K562 (cell line): ENCODE measurements around the gene EMC8. TPM values are rescaled to one million over a fixed set of nuclear protein-coding genes. Genes with fewer than 3 reads are reported as not detected.

ENCODE experiments used
- ATAC-seq: fragments of 200-7000 bp; cut with Tn5 transposase; 3 replicates; pipeline ENCODE4 v1.9.1; 2020; ENCODE audit warnings: moderate library complexity
- BruUV-seq: library from RNA; stranded (reverse); fragments of 400-500 nt; replicated peaks from 2 replicates; lab custom pipeline; 2021; lab: Mats Ljungman, UMichigan
- CTCF ChIA-PET: fragments of 300-600 bp; formaldehyde crosslinking; extraction: SDS; loops from one replicate; lab custom pipeline; 2021; ENCODE audit warnings: low intra/inter-chr PET ratio; lab: Yijun Ruan, JAX
- POLR2A ChIA-PET: fragments of 300-600, 350-650 bp; sonication (Branson Sonifier 250); formaldehyde crosslinking; extraction: SDS; loops from one replicate; lab custom pipeline; 2021; ENCODE audit warnings: antibody characterized with exemption, inconsistent platforms; lab: Yijun Ruan, JAX
- DNase-seq, 4 experiments: peaks; one replicate each; pipeline versions ENCODE4 v3.0.0 to v3.0.0-alpha.2; 2011 to 2018; ENCODE audit warnings: low spot score in 3 of 4, mixed read lengths in 3 of 4; ENCODE audit errors: extremely low read depth in 1 of 4
- FAIRE-seq: peaks from 2 replicates; lab custom pipeline; 2011; peaks lifted over from hg19 to GRCh38; lab: Jason Lieb, UNC
- H2AFZ ChIP-seq: 2 replicates; pipeline ENCODE4 v1.6.0; 2011; ENCODE audit warnings: low read depth, low read length, control low read depth, inconsistent platforms
- H3K27ac ChIP-seq: fragments of 200-600 bp; 3 replicates; pipeline ENCODE4 v1.8.0; 2011; ENCODE audit warnings: low read depth, mild to moderate bottlenecking, control low read depth, inconsistent platforms, low read length, moderate library complexity, mixed read lengths; ENCODE audit errors: extremely low read depth
- H3K27me3 ChIP-seq, 2 experiments: fragments of 300-600 bp in 1 of 2; 2 replicates in 1 of 2; 3 replicates in 1 of 2; pipeline versions ENCODE4 v1.6.0 to v1.8.0; 2011; ENCODE audit warnings: inconsistent platforms in 2 of 2, low read length in 2 of 2, mild to moderate bottlenecking in 1 of 2, mixed read lengths in 1 of 2, moderate library complexity in 1 of 2; ENCODE audit not compliant: control insufficient read depth in 2 of 2, insufficient read depth in 2 of 2
- H3K36me3 ChIP-seq: fragments of 300-600 bp; 3 replicates; pipeline ENCODE4 v1.8.0; 2011; ENCODE audit warnings: mild to moderate bottlenecking, low read length, inconsistent platforms; ENCODE audit not compliant: control insufficient read depth, insufficient read depth
- H3K4me1 ChIP-seq, 2 experiments: fragments of 200-600 bp in 1 of 2; replicated peaks in 1 of 2; 2 replicates in 1 of 2; 3 replicates in 1 of 2; pipeline versions ENCODE4 v1.5.1 to v1.8.0; 2011; ENCODE audit warnings: inconsistent platforms in 2 of 2, low read length in 2 of 2, mild to moderate bottlenecking in 1 of 2, mixed read lengths in 1 of 2, moderate library complexity in 1 of 2; ENCODE audit not compliant: control insufficient read depth in 2 of 2, insufficient read depth in 2 of 2
- H3K4me2 ChIP-seq: 2 replicates; pipeline ENCODE4 v1.6.1; 2011; ENCODE audit warnings: low read length, control low read depth, inconsistent platforms, mixed read lengths; ENCODE audit not compliant: insufficient read depth
- H3K4me3 ChIP-seq: fragments of 200-600 bp; sonication (generic), shearing (Covaris generic); 2 replicates; pipeline ENCODE4 v1.5.1; 2016; ENCODE audit warnings: control low read depth, inconsistent platforms
- H3K79me2 ChIP-seq: fragments of 200-600 bp; 3 replicates; pipeline ENCODE4 v1.8.0; 2011; ENCODE audit warnings: low read length, inconsistent platforms; ENCODE audit not compliant: control insufficient read depth, insufficient read depth
- H3K9ac ChIP-seq, 2 experiments: 2 replicates each; pipeline versions ENCODE4 v1.6.0 to v1.6.1; 2011; ENCODE audit warnings: low read depth in 2 of 2, low read length in 2 of 2, control low read depth in 1 of 2, inconsistent platforms in 1 of 2, mild to moderate bottlenecking in 1 of 2, mixed read lengths in 1 of 2; ENCODE audit not compliant: insufficient read depth in 1 of 2
- H3K9me1 ChIP-seq: one replicate; pipeline ENCODE4 v1.6.0; 2011; ENCODE audit warnings: inconsistent platforms, mild to moderate bottlenecking, low read length, moderate library complexity; ENCODE audit not compliant: control insufficient read depth, insufficient read depth
- H3K9me3 ChIP-seq: replicated peaks from 2 replicates; pipeline ENCODE4 v1.5.1; 2011; ENCODE audit warnings: low read depth, low read length, inconsistent platforms; ENCODE audit not compliant: control insufficient read depth, insufficient read depth
- H4K20me1 ChIP-seq: replicated peaks from 2 replicates; pipeline ENCODE4 v1.6.1; 2011; ENCODE audit warnings: low read length, inconsistent platforms, mixed read lengths; ENCODE audit not compliant: control insufficient read depth, insufficient read depth
- MED1 ChIP-seq: sonication (generic); formaldehyde crosslinking; IDR thresholded peaks from 2 replicates; pipeline ENCODE4 v1.8.1; 2023; ENCODE audit warnings: missing genetic modification reagents, borderline replicate concordance
- ZC3H8 ChIP-seq: fragments of 450-650 bp; IDR thresholded peaks from 2 replicates; pipeline ENCODE4 v1.6.1; 2017
- WGBS: fragments of 100-300 bp; shearing (Covaris generic); methylation state at CpG from one replicate; pipeline ENCODE4 v1.1.6; 2016; ENCODE audit warnings: low coverage, mixed read lengths; ENCODE audit not compliant: insufficient coverage; ENCODE audit errors: missing lambda C conversion rate; 5-methylcytosine and 5-hydroxymethylcytosine counted together
- in situ Hi-C: fragments of 300-500 bp; cut with MboI; formaldehyde crosslinking; loops from 4 replicates; pipeline ENCODE4 v1.15.0; 2018; ENCODE audit warnings: inconsistent platforms, mixed read lengths
- intact Hi-C: fragments of 100-400 bp; cut with micrococcal nuclease; formaldehyde crosslinking; loops from 2 replicates; pipeline ENCODE4 v1.14.2; 2022
- polyA plus RNA-seq, 8 experiments: library from polyadenylated mRNA; depleted of rRNA in 4 of 8; stranded (reverse) in 5 of 8; unstranded in 3 of 8; fragments of >200 nt; fragmentation: Nextera tagmentation in 2 of 8; fragmentation: Illumina TruSeq in 1 of 8; extraction: Ambion mirVana in 2 of 8; extraction: Trizol in 1 of 8; gene quantifications; 2 replicates each; pipeline versions ENCODE4 v1.2.1 to v1.2.3, GENCODE V29; 2011 to 2014; ENCODE audit warnings: inconsistent platforms in 1 of 8, missing spikeins in 1 of 8
- total RNA-seq, 7 experiments: library from RNA; depleted of rRNA in 6 of 7; stranded (reverse); fragments of >200 nt in 6 of 7; fragmentation: Illumina TruSeq in 2 of 7; extraction: Trizol in 2 of 7; gene quantifications; 2 replicates each; pipeline versions ENCODE4 v1.2.1 to v1.2.3, GENCODE V29; 2011 to 2021; ENCODE audit warnings: low replicate concordance in 1 of 7

Gene EMC8
- total and polyA plus RNA-seq, 9 of the 15 experiments (the other 6 are each of a cell fraction or from before 2014, with no cell fraction given) = 11.4 to 81.8 (median 48.6) TPM

DNA sequence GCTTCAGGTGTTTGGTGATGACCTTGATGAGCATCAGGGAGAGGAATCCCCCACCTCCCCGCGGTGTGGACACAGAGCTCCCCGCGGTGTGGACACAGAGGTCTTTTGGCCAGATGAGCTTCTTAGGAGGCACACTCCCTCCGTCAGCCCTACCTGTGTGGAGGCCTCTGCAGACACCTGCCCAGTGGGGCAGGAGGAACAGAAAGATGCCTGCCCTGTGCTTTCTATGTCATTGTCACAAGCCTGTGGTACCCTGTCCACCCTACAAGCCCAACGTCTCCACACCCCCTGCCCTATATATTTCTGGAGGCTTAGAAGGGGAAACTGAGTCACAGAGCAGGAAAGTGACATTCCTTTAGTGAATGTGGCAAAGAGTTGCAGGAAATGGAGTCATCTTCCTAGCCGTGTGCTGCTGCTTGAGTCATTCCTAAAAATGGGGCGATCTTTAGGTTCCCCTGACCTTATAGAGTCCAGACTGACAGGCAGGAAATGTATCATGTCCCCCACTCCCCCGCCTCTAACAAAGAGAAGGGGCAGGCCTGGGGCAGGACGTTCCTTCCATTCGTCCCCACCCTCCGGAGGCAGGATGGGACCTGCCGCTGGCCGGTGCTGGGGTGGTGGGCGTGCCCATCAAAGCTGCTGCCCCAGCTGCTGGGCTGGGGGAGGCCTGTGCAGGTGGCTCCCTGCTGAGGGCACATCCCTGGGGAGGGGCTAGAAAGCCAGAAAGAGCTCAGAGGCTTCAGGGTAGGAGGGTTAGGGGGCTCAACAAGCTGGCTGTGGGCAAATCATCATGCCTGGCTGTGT, 47.4 kb downstream of the EMC8 start:
- BruUV-seq = no TSS peak
- no peak overlapping the region for H3K27ac ChIP-seq
- FAIRE-seq (no peak), DNase-seq (no peak), ATAC-seq (no peak)
- H3K9ac ChIP-seq = no peak overlapping the region
- 4% methylated on average over 15 of the region's 15 CpGs for WGBS
- no peak overlapping the region for H3K4me3 ChIP-seq
- intact Hi-C loops (no loop called here), in situ Hi-C loops (no loop called here)
- peaks cover 6% of the 10 kb centered on the region for H3K9me1 ChIP-seq
- H2AFZ ChIP-seq = no peak overlapping the region
- H3K9me3 ChIP-seq = no peaks in the 10 kb centered on the region
- no peaks in the 10 kb centered on the region for H3K36me3 ChIP-seq
- peaks cover 42 to 71% of the 10 kb centered on the region in 2 experiments; a peak in 4 of 5 replicates for H3K27me3 ChIP-seq
- peaks cover 0 to 35% of the 10 kb centered on the region in 2 experiments; a peak in 2 of 5 replicates for H3K4me1 ChIP-seq
- H3K79me2 ChIP-seq = no peaks in the 10 kb centered on the region
- POLR2A ChIA-PET = interaction anchor here (0.8 kb wide), 1 partner anchor 10 kb away, joined by 4 read pairs; no protein-coding TSS in a partner anchor
- no peak overlapping the region for H3K4me2 ChIP-seq
- TF ChIP-seq MED1 (CRISPR knock-in tag) (no peak), ZC3H8 (no peak)
- TF ChIP-seq, all 486 proteins: peak for 0
- H4K20me1 ChIP-seq = peaks cover 36% of the 10 kb centered on the region
- CTCF ChIA-PET = no interaction called here
